PFSK-1 (cell line): Measurements from ENCODE around the gene PPP1R9A.

Source experiments
- FOXP2 ChIP-seq: optimal IDR thresholded peaks from 2 replicates; pipeline ENCODE3; 2011; ENCODE audit warnings: borderline replicate concordance, control low read depth, inconsistent platforms; ENCODE audit not compliant: insufficient read depth; ENCODE audit errors: extremely low read length, extremely low read depth
- POLR2AphosphoS5 ChIP-seq: IDR thresholded peaks from 2 replicates; pipeline ENCODE4 v1.6.1; 2012; ENCODE audit warnings: low read depth, mild to moderate bottlenecking, control low read depth, low read length, moderate library complexity
- SIN3A ChIP-seq: IDR thresholded peaks from 2 replicates; pipeline ENCODE4 v1.6.1; 2012; ENCODE audit warnings: mild to moderate bottlenecking, low read length, moderate library complexity, borderline replicate concordance; ENCODE audit not compliant: insufficient read depth
- TAF1 ChIP-seq: IDR thresholded peaks from 2 replicates; pipeline ENCODE4 v1.6.1; 2012; ENCODE audit warnings: low read length, control low read depth, borderline replicate concordance; ENCODE audit not compliant: insufficient read depth
- TF ChIP-seq, protein P1 (sequence below), 2 experiments: IDR thresholded peaks; 2 replicates each; pipeline versions ENCODE4 v1.6.1 to v1.8.0; 2011 to 2012; ENCODE audit warnings: low read depth in 2 of 2, low read length in 2 of 2, control low read depth in 1 of 2, inconsistent platforms in 1 of 2, mild to moderate bottlenecking in 1 of 2, moderate library complexity in 1 of 2; ENCODE audit not compliant: insufficient read depth in 1 of 2

The PPP1R9A gene

DNA sequence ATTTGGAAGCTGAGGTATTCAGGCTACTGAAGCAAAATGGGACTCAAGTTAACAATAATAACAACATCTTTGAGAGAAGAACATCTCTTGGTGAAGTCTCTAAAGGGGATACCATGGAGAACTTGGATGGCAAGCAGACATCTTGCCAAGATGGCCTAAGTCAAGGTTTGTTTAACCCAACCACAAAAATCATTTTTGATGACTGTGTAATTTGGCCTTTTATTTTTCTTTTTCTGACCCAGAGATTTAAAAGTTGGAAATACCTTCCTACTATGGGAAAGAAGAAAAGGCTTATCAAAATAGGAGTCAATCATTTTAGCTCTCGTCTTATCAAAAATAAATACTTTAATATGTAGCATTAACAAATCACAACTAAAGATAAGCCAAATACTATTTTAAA lies 344.6 kb downstream of the PPP1R9A start:
- TF ChIP-seq SIN3A (no peak), POLR2AphosphoS5 (no peak), TAF1 (no peak), FOXP2 (no peak)
- TF ChIP-seq, protein P1, sequence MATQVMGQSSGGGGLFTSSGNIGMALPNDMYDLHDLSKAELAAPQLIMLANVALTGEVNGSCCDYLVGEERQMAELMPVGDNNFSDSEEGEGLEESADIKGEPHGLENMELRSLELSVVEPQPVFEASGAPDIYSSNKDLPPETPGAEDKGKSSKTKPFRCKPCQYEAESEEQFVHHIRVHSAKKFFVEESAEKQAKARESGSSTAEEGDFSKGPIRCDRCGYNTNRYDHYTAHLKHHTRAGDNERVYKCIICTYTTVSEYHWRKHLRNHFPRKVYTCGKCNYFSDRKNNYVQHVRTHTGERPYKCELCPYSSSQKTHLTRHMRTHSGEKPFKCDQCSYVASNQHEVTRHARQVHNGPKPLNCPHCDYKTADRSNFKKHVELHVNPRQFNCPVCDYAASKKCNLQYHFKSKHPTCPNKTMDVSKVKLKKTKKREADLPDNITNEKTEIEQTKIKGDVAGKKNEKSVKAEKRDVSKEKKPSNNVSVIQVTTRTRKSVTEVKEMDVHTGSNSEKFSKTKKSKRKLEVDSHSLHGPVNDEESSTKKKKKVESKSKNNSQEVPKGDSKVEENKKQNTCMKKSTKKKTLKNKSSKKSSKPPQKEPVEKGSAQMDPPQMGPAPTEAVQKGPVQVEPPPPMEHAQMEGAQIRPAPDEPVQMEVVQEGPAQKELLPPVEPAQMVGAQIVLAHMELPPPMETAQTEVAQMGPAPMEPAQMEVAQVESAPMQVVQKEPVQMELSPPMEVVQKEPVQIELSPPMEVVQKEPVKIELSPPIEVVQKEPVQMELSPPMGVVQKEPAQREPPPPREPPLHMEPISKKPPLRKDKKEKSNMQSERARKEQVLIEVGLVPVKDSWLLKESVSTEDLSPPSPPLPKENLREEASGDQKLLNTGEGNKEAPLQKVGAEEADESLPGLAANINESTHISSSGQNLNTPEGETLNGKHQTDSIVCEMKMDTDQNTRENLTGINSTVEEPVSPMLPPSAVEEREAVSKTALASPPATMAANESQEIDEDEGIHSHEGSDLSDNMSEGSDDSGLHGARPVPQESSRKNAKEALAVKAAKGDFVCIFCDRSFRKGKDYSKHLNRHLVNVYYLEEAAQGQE (IDR thresholded peaks at IDR 0.05; ENCODE audit: insufficient read depth in 1 of 2, low read depth in 2 of 2, low read length in 2 of 2), result no peak

DNA sequence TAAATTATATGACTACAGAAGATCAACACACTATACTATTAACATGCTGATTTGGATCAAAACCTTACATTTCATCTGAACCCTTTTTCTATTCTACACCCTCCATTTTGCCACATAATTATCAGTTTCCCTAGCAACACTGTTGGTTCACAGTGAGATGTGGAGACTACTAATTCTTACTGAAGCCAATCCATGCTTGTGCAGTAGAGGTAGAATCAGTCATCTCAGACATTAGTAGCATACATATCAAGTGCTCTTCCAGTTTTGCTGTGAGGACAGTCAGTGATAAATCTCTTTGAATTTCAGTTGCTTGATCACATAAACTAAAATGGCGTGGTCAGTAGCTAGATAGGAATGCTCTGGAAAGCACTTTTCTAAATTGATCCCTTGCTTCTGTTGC lies 346.6 kb downstream of the PPP1R9A start:
- TF ChIP-seq SIN3A, result no peak
- no peak for TF ChIP-seq FOXP2
- no peak for TF ChIP-seq TAF1
- TF ChIP-seq, protein P1 (IDR thresholded peaks at IDR 0.05; ENCODE audit: insufficient read depth in 1 of 2, low read depth in 2 of 2, low read length in 2 of 2), result no peak
- no peak for TF ChIP-seq POLR2AphosphoS5

DNA sequence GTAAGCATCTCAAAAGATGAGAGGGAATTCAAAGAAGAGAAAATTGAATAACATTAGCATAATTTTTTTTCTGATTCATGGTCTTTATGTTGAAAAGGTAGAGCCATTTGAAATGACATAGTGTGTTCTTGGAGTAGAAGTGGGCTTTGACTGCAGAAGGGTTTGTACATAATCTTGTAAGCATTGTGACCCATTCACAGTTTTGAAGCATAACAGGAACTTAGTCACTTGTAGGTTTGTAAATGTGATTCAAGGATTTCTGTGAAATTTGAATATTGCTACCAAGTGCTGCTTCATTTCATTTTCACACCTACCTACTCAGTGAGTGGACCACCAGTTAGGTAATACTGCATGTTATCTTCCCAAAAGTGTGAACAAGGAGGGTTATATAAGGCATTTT lies 348.3 kb downstream of the PPP1R9A start:
- no peak for TF ChIP-seq TAF1
- no peak for TF ChIP-seq POLR2AphosphoS5
- TF ChIP-seq, protein P1 (IDR thresholded peaks at IDR 0.05; ENCODE audit: insufficient read depth in 1 of 2, low read depth in 2 of 2, low read length in 2 of 2), result no peak
- TF ChIP-seq SIN3A, result no peak
- no peak for TF ChIP-seq FOXP2

DNA sequence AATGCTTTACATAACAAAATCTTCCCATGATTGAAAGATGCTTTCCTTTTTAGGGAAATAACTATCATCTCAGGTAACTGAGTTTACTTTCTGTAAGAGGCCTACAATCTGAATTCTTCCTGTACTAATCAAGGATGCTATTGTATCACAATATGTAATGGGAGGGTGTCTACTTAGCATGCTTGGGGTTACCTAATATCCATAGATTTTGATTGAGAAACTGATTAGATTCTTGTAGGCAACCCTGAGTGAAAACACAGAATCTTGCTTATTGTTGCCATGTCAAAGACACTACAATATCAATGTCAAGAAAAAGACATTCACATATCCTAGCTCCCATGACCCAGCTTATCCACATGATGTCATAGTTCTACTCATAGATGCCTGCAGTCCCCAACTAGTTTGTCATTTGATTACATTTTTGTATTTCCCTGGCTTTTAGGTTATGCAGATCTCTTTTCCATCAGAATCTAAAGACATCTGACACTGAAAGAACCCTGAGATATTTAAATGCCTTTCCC lies 354.6 kb downstream of the PPP1R9A start:
- TF ChIP-seq, protein P1 (IDR thresholded peaks at IDR 0.05; ENCODE audit: insufficient read depth in 1 of 2, low read depth in 2 of 2, low read length in 2 of 2), result no peak
- no peak for TF ChIP-seq POLR2AphosphoS5

DNA sequence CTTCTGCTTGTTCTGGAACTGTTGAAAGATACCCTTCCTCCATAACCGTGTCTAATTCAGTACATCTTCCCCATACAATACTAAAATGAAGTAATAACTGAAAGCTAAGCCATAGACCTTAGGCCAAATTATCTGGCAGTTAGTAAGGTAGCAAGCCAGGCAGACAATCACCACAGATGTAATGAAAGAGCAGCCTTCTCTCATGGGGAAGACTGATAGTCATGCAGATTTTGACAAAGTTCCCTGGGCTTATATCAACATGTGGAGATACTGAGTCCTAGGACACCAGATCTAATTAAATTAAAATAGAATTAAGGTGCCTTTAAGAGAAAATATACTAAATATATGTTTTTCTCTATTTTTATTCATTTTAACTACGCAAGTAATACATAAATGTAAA lies 355.5 kb downstream of the PPP1R9A start:
- TF ChIP-seq, protein P1 (IDR thresholded peaks at IDR 0.05; ENCODE audit: insufficient read depth in 1 of 2, low read depth in 2 of 2, low read length in 2 of 2), result no peak
- no peak for TF ChIP-seq POLR2AphosphoS5
- no peak for TF ChIP-seq FOXP2
- TF ChIP-seq TAF1, result no peak
- no peak for TF ChIP-seq SIN3A
